Fibroblast of lung (primary cell): ENCODE measurements around the gene AKAP14. TPM values are rescaled to one million over a fixed set of nuclear protein-coding genes. Genes with fewer than 3 reads are reported as not detected.
"Not testable (repeated sequence)": the region's sequence is repeated elsewhere in the genome, so short reads cannot be mapped to it uniquely, and the experiment has no call there.

Experiments used
- DNase-seq, 2 donors: peaks; one replicate each; pipeline versions ENCODE4 v3.0.0 to v3.0.0-alpha.2; 2010; ENCODE audit warnings: low read depth in 2 of 2
- H2AFZ ChIP-seq: 2 replicates; pipeline ENCODE4 v1.5.1; 2012; ENCODE audit warnings: low read length, control low read depth, inconsistent platforms
- H3K27ac ChIP-seq: 2 replicates; pipeline ENCODE4 v1.5.1; 2011; ENCODE audit warnings: low read length, control low read depth; ENCODE audit not compliant: insufficient read depth
- H3K27me3 ChIP-seq: 2 replicates; pipeline ENCODE4 v1.5.1; 2011; ENCODE audit warnings: mild to moderate bottlenecking, low read length; ENCODE audit not compliant: control insufficient read depth, insufficient read depth
- H3K36me3 ChIP-seq: 2 replicates; pipeline ENCODE4 v1.5.1; 2011; ENCODE audit warnings: low read length; ENCODE audit not compliant: control insufficient read depth, insufficient read depth
- H3K4me1 ChIP-seq: 2 replicates; pipeline ENCODE4 v1.5.1; 2011; ENCODE audit warnings: low read length; ENCODE audit not compliant: control insufficient read depth, insufficient read depth; ENCODE audit errors: extremely low read depth
- H3K4me2 ChIP-seq: 2 replicates; pipeline ENCODE4 v1.5.1; 2011; ENCODE audit warnings: low read length, control low read depth; ENCODE audit not compliant: insufficient read depth; ENCODE audit errors: extremely low read depth
- H3K4me3 ChIP-seq, 4 experiments: fragments of 200-600 bp in 1 of 4; sonication (generic) in 1 of 4; replicated peaks in 1 of 4; 2 replicates each; pipeline ENCODE4 v1.5.1; 2011 to 2016; ENCODE audit warnings: low read length in 4 of 4, low read depth in 3 of 4, mild to moderate bottlenecking in 3 of 4, control low read depth in 2 of 4, inconsistent platforms in 1 of 4, mixed read lengths in 1 of 4; ENCODE audit not compliant: insufficient read depth in 1 of 4; ENCODE audit errors: control extremely low read depth in 1 of 4
- H3K79me2 ChIP-seq: 2 replicates; pipeline ENCODE4 v1.5.1; 2012; ENCODE audit warnings: mild to moderate bottlenecking, low read length, inconsistent platforms; ENCODE audit not compliant: control insufficient read depth, insufficient read depth
- H3K9ac ChIP-seq: 2 replicates; pipeline ENCODE4 v1.5.1; 2011; ENCODE audit warnings: mild to moderate bottlenecking, low read length, control low read depth; ENCODE audit not compliant: insufficient read depth
- H3K9me3 ChIP-seq: 2 replicates; pipeline ENCODE4 v1.5.1; 2012; ENCODE audit warnings: low read depth, low read length; ENCODE audit not compliant: control insufficient read depth, insufficient read depth
- H4K20me1 ChIP-seq: 2 replicates; pipeline ENCODE4 v1.5.1; 2011; ENCODE audit warnings: low read length; ENCODE audit not compliant: control insufficient read depth, insufficient read depth; ENCODE audit errors: extremely low read depth
- CTCF ChIP-seq, 2 donors: IDR thresholded peaks in 1 of 2; conservative IDR thresholded peaks in 1 of 2; 1 replicate in 1 of 2; 2 replicates in 1 of 2; pipeline ENCODE4 v1.5.1; 2011 to 2012; ENCODE audit warnings: low read length in 2 of 2, control low read depth in 1 of 2, inconsistent platforms in 1 of 2, low read depth in 1 of 2, mild to moderate bottlenecking in 1 of 2
- EZH2 ChIP-seq: IDR thresholded peaks from 2 replicates; pipeline ENCODE4 v1.5.1; 2012; ENCODE audit warnings: low read length, control low read depth, mild to moderate bottlenecking; ENCODE audit errors: missing control alignments
- polyA plus RNA-seq, 2 donors: library from polyadenylated mRNA; depleted of rRNA in 1 of 2; stranded (reverse) in 1 of 2; unstranded in 1 of 2; fragments of >200 nt; gene quantifications; 2 replicates each; pipeline ENCODE4 v1.2.1, GENCODE V29; 2011 to 2012; ENCODE audit warnings: missing spikeins in 1 of 2
- total RNA-seq: library from RNA; depleted of rRNA; stranded (reverse); fragments of >200 nt; gene quantifications from 2 replicates; pipeline ENCODE4 v1.2.1, GENCODE V29; 2014

The AKAP14 gene
- total and polyA plus RNA-seq, 2 donors (not counting 1 experiment from before 2014, with no cell fraction given) = not detected

- H3K9me3 ChIP-seq = no peaks in the 10 kb centered on the region
- no peak for TF ChIP-seq EZH2
- TF ChIP-seq CTCF (conservative IDR thresholded peaks at IDR 0.05 in 1 of 2, IDR thresholded peaks at IDR 0.05 in 1 of 2; ENCODE audit: low read depth in 1 of 2, low read length in 2 of 2) = no peak
- H4K20me1 ChIP-seq = no peaks in the 10 kb centered on the region
Observed at GRCh38 chrX:119960625-119961024, 64.9 kb downstream of the AKAP14 start.

GRCh38 chrX:119966837-119967236 lies 71.1 kb downstream of the AKAP14 start:
- not testable (repeated sequence) for H2AFZ ChIP-seq, H3K9me3 ChIP-seq, H3K4me2 ChIP-seq, H3K9ac ChIP-seq, H3K27me3 ChIP-seq, H3K4me1 ChIP-seq, H3K79me2 ChIP-seq, H3K27ac ChIP-seq, DNase-seq, H3K36me3 ChIP-seq, H3K4me3 ChIP-seq, H4K20me1 ChIP-seq

More at GRCh38 chrX:119960625-119961024, 64.9 kb downstream of the AKAP14 start:
- H3K27ac ChIP-seq = no peak overlapping the region
- H3K4me2 ChIP-seq = no peak overlapping the region
- H3K4me3 ChIP-seq = no peak overlapping the region
- no peaks in the 10 kb centered on the region for H3K27me3 ChIP-seq
- no peak for DNase-seq
- no peaks in the 10 kb centered on the region for H3K36me3 ChIP-seq
- no peak overlapping the region for H2AFZ ChIP-seq
- H3K4me1 ChIP-seq = no peaks in the 10 kb centered on the region
- H3K79me2 ChIP-seq = no peaks in the 10 kb centered on the region
- H3K9ac ChIP-seq = no peak overlapping the region

Other genes with a start within 250 kb of the AKAP14 start
- 5.6 and 5.9 TPM in 2 replicates for gene SEPTIN6, start 202.7 kb upstream of the AKAP14 start, total RNA-seq
- 12.8 and 19.9 TPM in 2 replicates for gene SEPTIN6, start 202.7 kb upstream of the AKAP14 start, polyA plus RNA-seq
- gene SOWAHD, start 137.3 kb upstream of the AKAP14 start, total RNA-seq = 0.26 and 0.83 TPM in 2 replicates
- gene SOWAHD, start 137.3 kb upstream of the AKAP14 start, polyA plus RNA-seq = 0.10 and 0.15 TPM in 2 replicates
- gene RPL39, start 104.3 kb upstream of the AKAP14 start, total RNA-seq = 2,034 and 3,576 TPM in 2 replicates
- gene RPL39, start 104.3 kb upstream of the AKAP14 start, polyA plus RNA-seq = 2,665 and 3,799 TPM in 2 replicates
- gene UPF3B, start 42.9 kb upstream of the AKAP14 start, total RNA-seq = 2.3 and 3.1 TPM in 2 replicates
- 8.1 and 8.8 TPM in 2 replicates for gene UPF3B, start 42.9 kb upstream of the AKAP14 start, polyA plus RNA-seq
- 18.8 and 20.0 TPM in 2 replicates for gene RNF113A, start 24.2 kb upstream of the AKAP14 start, total RNA-seq
- 12.4 TPM in 2 replicates for gene RNF113A, start 24.2 kb upstream of the AKAP14 start, polyA plus RNA-seq
- 80.4 and 88.0 TPM in 2 replicates for gene NDUFA1, start 24.1 kb upstream of the AKAP14 start, total RNA-seq
- gene NDUFA1, start 24.1 kb upstream of the AKAP14 start, polyA plus RNA-seq = 181 and 187 TPM in 2 replicates
- gene NKAP, start 47.9 kb downstream of the AKAP14 start, total RNA-seq = 4.1 and 4.6 TPM in 2 replicates
- 4.0 and 4.1 TPM in 2 replicates for gene NKAP, start 47.9 kb downstream of the AKAP14 start, polyA plus RNA-seq
- not detected in 2 replicates for gene RHOXF2B, start 181.8 kb downstream of the AKAP14 start, total RNA-seq
- gene RHOXF2B, start 181.8 kb downstream of the AKAP14 start, polyA plus RNA-seq = 0.02 TPM in 1 of 2 replicates, not detected in the other
- not detected in 2 replicates for gene RHOXF1, start 220.0 kb downstream of the AKAP14 start, total RNA-seq
- gene RHOXF1, start 220.0 kb downstream of the AKAP14 start, polyA plus RNA-seq = not detected in 2 replicates